GM21367 (cell line): ENCODE measurements around the gene MAPKAP1.

Experiments used
- ATAC-seq: cut with Tn5 transposase; IDR thresholded peaks from one replicate; pipeline ENCODE4 v1.9.1; 2021; ENCODE audit not compliant: unreplicated experiment

The MAPKAP1 gene

DNA sequence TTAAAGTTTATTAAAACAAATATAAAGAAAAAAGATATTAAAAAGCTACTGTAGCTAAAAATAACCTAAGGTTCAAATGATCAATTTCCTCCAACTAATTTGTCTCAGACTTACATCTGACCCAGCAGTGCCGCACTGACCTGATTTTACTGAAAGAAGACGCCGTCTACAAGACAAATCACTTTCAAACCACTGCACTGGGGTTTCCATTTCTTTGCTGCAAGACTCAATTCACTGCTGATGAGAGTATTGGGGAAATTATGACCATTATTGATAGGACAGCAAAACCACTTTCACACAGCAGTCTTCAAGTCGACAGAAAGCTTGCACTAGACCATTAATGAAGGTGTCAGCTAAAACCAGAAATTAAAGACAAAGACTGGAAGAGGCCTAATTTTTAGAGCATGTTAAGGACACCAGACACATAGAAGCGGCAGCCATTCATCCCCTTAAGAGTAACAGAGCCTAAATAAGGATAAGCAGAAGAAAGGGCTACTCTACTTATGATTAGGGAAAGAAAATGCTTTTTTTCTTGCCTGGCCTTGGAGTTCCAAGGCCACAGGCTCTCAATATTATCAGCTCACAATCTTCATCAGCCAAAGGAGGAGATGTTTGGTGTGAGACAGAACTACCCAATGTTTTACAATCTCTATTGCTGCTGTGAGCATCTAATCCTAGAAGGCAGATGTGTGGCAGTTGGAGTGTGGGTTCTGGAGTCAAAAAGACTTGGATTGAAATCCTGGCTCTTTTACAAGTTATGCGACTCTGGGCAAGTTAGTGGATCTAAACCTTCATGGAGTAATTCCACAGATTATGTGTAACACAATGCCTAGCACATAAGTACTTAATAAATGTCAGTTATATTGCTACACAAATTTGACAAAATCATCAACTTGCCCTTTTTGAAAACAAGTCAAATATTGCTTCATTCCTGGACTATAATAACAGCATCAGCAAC, 190.7 kb downstream of the MAPKAP1 start:
- no peak for ATAC-seq

DNA sequence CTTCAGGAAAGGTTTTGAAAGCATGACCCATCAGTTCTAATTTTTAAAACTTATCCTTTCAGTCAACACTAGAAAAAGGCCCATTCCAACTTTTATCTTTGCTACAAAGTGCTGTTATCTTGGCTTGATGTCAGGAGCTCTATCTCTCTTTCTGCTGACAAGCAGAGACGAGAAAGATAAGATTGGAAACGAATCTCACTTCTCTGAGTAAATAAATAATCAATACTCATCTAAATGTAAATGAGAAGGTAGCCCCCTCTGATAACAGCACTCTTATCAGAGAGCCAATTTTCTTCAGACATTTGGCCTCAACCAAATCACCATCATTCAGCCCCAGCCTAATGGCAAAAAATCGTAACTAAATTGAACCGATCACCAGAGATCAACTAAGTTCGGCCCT, 191.7 kb downstream of the MAPKAP1 start:
- no peak for ATAC-seq

DNA sequence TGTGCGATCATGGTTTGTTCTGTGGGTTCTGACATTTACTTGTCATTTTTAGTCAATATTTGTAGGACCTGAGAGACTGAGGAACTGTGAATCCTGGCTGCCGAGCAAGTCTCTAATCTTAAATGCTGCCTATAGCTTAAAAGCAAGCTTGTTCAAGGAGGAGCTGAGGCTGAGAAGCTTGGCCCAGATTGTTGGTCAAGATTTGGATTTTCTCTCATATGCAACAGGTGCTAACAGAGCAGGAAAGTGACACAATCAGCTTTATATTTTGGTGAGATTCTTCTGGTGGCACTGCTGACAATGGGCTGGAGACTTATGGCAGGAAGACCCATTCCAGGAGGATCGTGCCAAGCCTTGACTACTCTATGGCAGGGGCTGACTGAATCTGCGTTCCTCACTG, 192.5 kb downstream of the MAPKAP1 start:
- no peak for ATAC-seq

GRCh38 chr9:125513668-125514413, 193.2 kb downstream of the MAPKAP1 start:
- peak; percentile 84 for ATAC-seq

DNA sequence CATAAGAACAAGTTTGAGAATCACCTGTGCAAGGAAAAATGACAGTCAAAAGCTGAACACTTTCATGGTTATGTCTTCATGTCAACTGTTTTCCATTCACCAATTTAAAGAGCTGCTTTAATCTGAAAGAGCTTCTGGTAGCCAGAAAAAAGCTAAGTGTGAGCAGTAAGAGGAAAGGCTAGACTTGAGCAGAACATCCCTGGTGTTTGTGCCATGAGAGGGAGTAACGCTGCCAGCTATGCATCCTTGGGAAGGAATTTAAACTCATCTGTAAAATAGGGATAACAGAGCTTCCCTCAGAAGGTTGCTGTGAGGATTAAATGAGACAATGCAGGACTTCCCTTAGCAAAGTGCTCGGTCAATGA, 193.7 kb downstream of the MAPKAP1 start:
- no peak for ATAC-seq

DNA sequence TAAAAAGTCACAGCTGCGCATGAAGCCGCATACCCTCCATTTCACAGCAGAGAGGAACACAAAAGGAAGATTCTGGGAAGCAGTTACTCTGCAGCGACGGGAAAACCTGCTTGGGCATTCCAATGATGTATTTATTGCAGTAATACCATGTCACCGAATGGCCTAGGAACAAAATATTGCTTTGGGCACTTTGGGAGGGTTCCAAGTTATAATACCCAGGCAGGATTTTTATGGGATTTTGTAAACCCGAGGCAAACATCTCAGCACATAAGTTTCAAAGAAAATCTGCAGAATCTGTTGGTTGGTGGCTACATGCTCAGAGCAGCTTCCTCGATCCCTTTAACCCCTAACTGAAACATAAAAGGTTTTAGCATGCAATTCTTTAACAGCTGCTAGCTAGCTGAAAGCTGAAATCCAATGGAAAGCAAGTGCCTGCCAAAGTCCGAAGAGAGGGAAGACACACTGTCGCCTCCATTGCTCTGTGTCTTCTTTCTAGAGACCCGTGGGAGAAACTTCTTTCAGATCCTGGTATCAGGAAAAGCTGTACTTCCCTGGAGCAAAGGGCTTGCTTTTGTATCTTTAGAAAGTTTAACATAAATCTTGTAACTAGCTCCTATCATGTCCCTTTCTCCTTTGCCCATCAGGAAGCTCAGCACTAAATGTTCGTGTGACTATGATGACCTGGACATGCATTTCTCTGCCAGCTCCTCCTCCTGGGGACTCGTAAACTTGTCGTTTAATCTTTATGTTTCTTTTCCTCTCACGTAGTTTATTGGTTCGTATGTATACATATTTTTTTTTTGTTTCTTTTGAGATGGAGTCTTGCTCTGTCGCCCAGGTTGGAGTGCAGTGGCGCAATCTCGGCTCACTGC, 195.0 kb downstream of the MAPKAP1 start:
- no peak for ATAC-seq

- ATAC-seq, result no peak
Measured at GRCh38 chr9:125510980-125511379, 196.0 kb downstream of the MAPKAP1 start.

DNA sequence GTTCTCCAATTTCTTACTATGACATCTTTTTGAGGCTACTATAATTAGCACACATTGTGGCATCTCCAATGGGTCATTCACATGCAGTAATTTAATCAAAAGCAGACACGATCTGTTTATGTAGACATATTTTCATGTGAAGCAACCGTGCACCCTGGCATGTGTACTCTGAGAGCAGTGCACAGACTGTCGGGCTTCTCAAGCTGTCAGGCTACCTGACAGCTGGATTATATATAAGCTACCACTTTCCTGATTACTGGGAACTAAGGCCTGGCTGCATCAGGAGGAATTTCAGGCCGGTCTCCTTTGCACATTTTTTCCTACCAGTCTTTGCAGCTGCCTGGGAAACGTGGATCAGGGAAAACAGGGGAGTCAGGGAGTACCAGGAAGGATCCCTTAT, 197.5 kb downstream of the MAPKAP1 start:
- no peak for ATAC-seq

- no peak for ATAC-seq
Measured at GRCh38 chr9:125508249-125508648, 198.8 kb downstream of the MAPKAP1 start.

DNA sequence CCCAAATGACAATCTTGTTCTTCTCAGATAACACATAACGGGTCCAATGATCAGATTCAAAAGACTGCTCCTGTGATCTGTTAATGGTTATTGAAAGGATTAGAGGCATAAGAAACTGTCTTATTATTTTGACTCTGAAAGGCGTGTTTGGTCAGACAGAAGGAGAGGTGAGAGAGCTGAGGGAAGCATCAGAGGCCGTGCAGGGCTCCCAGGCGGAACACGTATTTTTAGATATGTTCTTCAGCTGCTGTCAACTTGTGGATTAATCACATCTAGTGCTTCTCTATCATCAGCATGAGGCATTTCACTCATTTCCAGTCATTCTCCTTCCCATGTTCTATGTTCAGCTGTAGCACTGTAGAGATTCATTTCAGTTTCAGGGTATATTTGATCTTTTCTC, 199.8 kb downstream of the MAPKAP1 start:
- no peak for ATAC-seq

- ATAC-seq, result no peak
Measured at GRCh38 chr9:125505988-125506438, 201.0 kb downstream of the MAPKAP1 start.

- ATAC-seq, result no peak
Measured at GRCh38 chr9:125504616-125505015, 202.4 kb downstream of the MAPKAP1 start.

GRCh38 chr9:125497906-125498305, 209.1 kb downstream of the MAPKAP1 start:
- no peak for ATAC-seq

- ATAC-seq, result no peak
Measured at GRCh38 chr9:125497478-125497877, 209.5 kb downstream of the MAPKAP1 start.

- ATAC-seq, result no peak
Measured at GRCh38 chr9:125496313-125496834, 210.6 kb downstream of the MAPKAP1 start.

DNA sequence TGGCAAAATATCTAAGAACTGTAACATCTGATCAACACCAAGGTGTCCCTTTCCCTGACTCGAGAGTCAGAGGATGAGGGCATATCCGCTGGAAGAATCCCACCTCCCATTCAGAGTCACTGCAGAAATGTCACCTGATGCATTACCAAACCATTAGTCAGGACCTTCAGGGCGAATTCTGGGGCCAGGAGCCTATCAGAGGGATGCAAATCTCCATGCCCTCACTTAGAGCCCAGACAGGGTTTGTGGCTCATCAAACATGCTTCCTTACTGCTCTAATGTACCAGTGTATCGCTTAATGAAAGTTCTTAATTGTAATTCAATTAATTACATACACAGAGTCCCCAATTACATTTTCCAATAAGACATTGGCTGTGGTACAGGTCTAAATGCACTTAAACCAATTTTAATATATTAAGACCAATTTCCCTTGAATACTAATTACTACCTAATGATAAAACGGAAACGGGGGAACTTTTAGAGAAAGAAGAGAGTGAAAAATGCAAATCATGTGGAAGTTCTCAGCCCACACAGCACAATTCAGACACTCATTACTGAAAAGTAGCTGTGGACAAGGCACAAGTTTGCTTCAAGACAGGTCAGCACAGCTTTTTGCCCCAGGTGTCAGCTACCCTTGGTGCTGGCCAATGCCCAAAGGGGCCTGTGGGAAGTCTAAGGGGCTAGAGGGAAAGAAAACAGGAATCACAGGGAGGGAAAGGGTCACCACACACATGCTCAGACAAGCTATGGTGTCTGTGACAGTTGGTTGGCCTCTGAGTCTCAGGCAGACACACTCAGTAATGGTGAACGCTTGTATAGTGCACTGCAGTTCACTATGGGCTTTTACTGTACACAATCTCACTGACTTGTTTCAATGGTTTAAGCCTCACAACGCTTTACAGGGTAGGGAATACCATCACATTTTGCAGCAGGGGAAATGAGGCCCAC, 211.6 kb downstream of the MAPKAP1 start:
- no peak for ATAC-seq

DNA sequence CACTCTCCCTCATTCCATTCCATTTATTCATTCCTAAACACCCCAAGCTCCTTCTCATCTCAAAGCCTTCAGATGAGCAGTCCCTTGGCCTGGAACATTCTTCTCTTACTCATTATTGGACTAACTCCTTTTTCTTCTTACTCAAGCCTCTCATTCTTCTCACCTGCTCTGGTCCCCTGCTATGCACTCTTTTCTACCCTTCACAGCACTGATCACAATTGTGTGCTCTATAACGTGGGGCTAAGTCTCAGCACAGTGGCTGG, 212.4 kb downstream of the MAPKAP1 start:
- ATAC-seq, result no peak

DNA sequence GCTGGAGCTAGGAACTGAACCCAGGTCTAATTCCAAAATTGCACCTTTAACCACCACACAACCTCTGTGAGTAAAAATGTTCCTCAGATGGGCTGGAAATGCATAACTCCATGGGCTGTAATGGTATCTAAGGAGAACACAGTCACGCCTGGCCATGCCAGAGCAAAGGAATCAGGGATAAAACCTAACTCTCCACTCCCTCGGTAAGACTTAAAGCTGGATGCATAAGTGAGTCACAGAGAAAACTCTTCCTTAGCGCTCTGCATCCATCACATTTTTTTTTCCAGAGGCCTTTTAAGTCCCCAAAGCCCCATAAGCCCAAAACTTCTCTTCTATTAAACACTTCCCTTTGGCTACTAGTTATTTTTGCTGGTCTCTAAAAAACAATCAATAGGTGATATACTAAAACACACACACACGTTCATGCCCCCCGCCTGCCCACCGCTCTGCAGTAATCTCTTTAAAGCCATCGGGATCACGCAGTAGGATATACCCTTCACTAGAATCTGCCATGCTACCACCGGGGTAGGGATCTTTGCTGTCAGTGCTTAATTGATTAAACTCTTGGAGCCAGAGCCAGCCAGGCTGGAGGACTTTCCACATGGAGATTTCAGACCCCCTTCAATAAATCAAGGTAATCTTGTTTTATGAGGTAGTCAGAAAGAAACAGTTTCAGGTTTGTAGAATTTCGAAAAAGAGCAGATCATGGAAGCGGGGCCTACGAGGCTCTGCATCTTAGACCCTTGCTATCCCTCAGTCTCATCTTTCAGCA, 212.9 kb downstream of the MAPKAP1 start:
- no peak for ATAC-seq

DNA sequence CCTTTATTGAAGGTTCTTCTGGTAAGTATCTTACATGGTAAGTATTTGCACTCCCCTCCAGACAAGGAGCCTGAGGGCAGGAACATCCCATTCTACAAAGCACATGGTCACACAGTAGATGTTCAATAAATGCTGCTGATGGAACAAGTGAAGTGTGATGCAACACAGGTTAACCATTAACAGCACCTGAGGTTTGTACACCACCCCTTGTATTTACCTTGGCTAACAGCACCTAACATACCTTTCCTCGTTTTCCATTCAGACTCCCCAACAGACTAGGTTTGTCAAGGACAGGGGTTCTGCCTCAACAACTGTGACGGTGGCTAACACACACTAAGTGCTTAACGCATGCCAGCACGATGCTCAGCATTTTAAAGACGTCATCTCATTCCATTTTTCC, 213.6 kb downstream of the MAPKAP1 start:
- ATAC-seq, result no peak
